ENCODE data around the gene ZFYVE16. TPM values are rescaled to one million over a fixed set of nuclear protein-coding genes. Genes with fewer than 3 reads are reported as not detected.

Gene ZFYVE16
- total RNA-seq, 4 donors from 2014 or later, result 24.3 to 64.0 (median 34.0) TPM

- intact Hi-C loops (cut with DNase I; ENCODE audit: low total_unique reads) (no loop called here), in situ Hi-C loops (cut with MboI; ENCODE audit: low pct_ligation_motif_present in 1 of 4, low pct_unique_long_range_greater_than_20kb in 1 of 4, low sequenced_read_pairs in 3 of 4) (no loop called here)
- WGBS, 2 donors (ENCODE audit: low coverage in 1 of 2), result 59% methylated on average over 1 of the region's 1 CpG; no CpG with 5 or more reads in 1 of the 2 donors
- no peak overlapping the region for H3K4me3 ChIP-seq
- H3K27ac ChIP-seq, result no peak overlapping the region
- no peaks in the 10 kb centered on the region for H3K27me3 ChIP-seq
- H3K9me3 ChIP-seq, result no peaks in the 10 kb centered on the region
- no peaks in the 10 kb centered on the region for H3K36me3 ChIP-seq
- no peak for TF ChIP-seq POLR2AphosphoS5 (IDR thresholded peaks at IDR 0.05)
- no peak for TF ChIP-seq CTCF (IDR thresholded peaks at IDR 0.05)
- TF ChIP-seq EP300 (IDR thresholded peaks at IDR 0.05; ENCODE audit: low read depth), result no peak
- TF ChIP-seq POLR2A (IDR thresholded peaks at IDR 0.05), result no peak
- DNase-seq, result no peak
- no peaks in the 10 kb centered on the region for H3K4me1 ChIP-seq
These were observed 95.8 kb downstream of the ZFYVE16 start for GRCh38 chr5:80503641-80504040.

GRCh38 chr5:80504833-80505232 is 97.0 kb downstream of the ZFYVE16 start:
- 67 to 96% methylated on average over 1 of the region's 1 CpG for WGBS, 2 donors (ENCODE audit: low coverage in 1 of 2)
- H3K27ac ChIP-seq, result no peak overlapping the region
- no peaks in the 10 kb centered on the region for H3K4me1 ChIP-seq
- in situ Hi-C loops (cut with MboI; ENCODE audit: low pct_ligation_motif_present in 1 of 4, low pct_unique_long_range_greater_than_20kb in 1 of 4, low sequenced_read_pairs in 3 of 4), result no loop called here
- no peaks in the 10 kb centered on the region for H3K27me3 ChIP-seq
- DNase-seq, result no peak
- TF ChIP-seq POLR2A (IDR thresholded peaks at IDR 0.05) (no peak), POLR2AphosphoS5 (IDR thresholded peaks at IDR 0.05) (no peak), EP300 (IDR thresholded peaks at IDR 0.05; ENCODE audit: low read depth) (no peak), CTCF (IDR thresholded peaks at IDR 0.05) (no peak)
- no peaks in the 10 kb centered on the region for H3K36me3 ChIP-seq
- intact Hi-C loops (cut with DNase I; ENCODE audit: low total_unique reads), result no loop called here
- H3K9me3 ChIP-seq, result no peaks in the 10 kb centered on the region
- H3K4me3 ChIP-seq, result no peak overlapping the region

- Histone ChIP-seq H3K9me3 (no peaks in the 10 kb centered on the region), H3K27ac (no peak overlapping the region), H3K4me3 (no peak overlapping the region), H3K36me3 (no peaks in the 10 kb centered on the region), H3K27me3 (no peaks in the 10 kb centered on the region), H3K4me1 (no peaks in the 10 kb centered on the region)
- 80 to 94% methylated on average over 2 to 3 of the region's 3 CpGs for WGBS, 2 donors (ENCODE audit: low coverage in 1 of 2)
- in situ Hi-C loops (cut with MboI; ENCODE audit: low pct_ligation_motif_present in 1 of 4, low pct_unique_long_range_greater_than_20kb in 1 of 4, low sequenced_read_pairs in 3 of 4) (no loop called here), intact Hi-C loops (cut with DNase I; ENCODE audit: low total_unique reads) (no loop called here)
- no peak for TF ChIP-seq EP300 (IDR thresholded peaks at IDR 0.05; ENCODE audit: low read depth)
- no peak for TF ChIP-seq POLR2AphosphoS5 (IDR thresholded peaks at IDR 0.05)
- TF ChIP-seq POLR2A (IDR thresholded peaks at IDR 0.05), result no peak
- no peak for TF ChIP-seq CTCF (IDR thresholded peaks at IDR 0.05)
- DNase-seq, result no peak
These were observed 99.8 kb downstream of the ZFYVE16 start for GRCh38 chr5:80507663-80508062.

- no peak for DNase-seq
- Histone ChIP-seq H3K4me1 (no peaks in the 10 kb centered on the region), H3K27ac (no peak overlapping the region), H3K4me3 (no peak overlapping the region), H3K36me3 (no peaks in the 10 kb centered on the region), H3K9me3 (no peaks in the 10 kb centered on the region), H3K27me3 (no peaks in the 10 kb centered on the region)
- no peak for TF ChIP-seq EP300 (IDR thresholded peaks at IDR 0.05; ENCODE audit: low read depth)
- no peak for TF ChIP-seq POLR2A (IDR thresholded peaks at IDR 0.05)
- TF ChIP-seq POLR2AphosphoS5 (IDR thresholded peaks at IDR 0.05), result no peak
- TF ChIP-seq CTCF (IDR thresholded peaks at IDR 0.05), result no peak
- in situ Hi-C loops (cut with MboI; ENCODE audit: low pct_ligation_motif_present in 1 of 4, low pct_unique_long_range_greater_than_20kb in 1 of 4, low sequenced_read_pairs in 3 of 4), result no loop called here
- 84 to 86% methylated on average over 6 of the region's 6 CpGs for WGBS, 2 donors (ENCODE audit: low coverage in 1 of 2)
- intact Hi-C loops (cut with DNase I; ENCODE audit: low total_unique reads), result no loop called here
These were observed 101.0 kb downstream of the ZFYVE16 start for GRCh38 chr5:80508844-80509243.
